ENCODE measurements around the gene MYBPC3.

DNA sequence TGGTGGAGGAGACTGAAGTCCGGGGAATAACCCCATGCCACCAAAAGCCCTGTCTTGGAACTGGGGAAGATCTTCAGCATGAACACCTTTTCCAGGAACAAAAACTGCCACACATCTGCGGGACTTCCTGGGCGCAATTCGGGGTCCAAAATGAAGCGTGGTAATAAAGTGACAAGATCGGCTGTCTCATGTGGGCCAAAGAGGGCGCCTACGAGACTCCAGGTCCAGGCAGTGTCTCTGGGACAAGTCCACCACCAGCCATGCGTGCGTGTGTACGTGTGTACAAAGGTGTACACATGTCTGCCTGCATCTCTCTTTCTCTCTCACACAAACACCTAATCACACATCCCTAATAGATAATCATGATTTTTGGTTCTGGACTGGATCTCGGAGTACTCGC lies 8.9 kb upstream of the MYBPC3 start:
- TF ChIP-seq, protein P1, sequence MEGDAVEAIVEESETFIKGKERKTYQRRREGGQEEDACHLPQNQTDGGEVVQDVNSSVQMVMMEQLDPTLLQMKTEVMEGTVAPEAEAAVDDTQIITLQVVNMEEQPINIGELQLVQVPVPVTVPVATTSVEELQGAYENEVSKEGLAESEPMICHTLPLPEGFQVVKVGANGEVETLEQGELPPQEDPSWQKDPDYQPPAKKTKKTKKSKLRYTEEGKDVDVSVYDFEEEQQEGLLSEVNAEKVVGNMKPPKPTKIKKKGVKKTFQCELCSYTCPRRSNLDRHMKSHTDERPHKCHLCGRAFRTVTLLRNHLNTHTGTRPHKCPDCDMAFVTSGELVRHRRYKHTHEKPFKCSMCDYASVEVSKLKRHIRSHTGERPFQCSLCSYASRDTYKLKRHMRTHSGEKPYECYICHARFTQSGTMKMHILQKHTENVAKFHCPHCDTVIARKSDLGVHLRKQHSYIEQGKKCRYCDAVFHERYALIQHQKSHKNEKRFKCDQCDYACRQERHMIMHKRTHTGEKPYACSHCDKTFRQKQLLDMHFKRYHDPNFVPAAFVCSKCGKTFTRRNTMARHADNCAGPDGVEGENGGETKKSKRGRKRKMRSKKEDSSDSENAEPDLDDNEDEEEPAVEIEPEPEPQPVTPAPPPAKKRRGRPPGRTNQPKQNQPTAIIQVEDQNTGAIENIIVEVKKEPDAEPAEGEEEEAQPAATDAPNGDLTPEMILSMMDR (IDR thresholded peaks at IDR 0.05) = no peak
- TF ChIP-seq POLR2A (IDR thresholded peaks at IDR 0.05) (no peak), EP300 (IDR thresholded peaks at IDR 0.05) (no peak)

All from tibial nerve (tissue), 4 donors.